C4-2B (cell line): ENCODE measurements around the gene MTURN.
A peak's percentile ranks its signal among the peaks of the same experiment; 100 is the strongest.

ENCODE experiments used
- H3K27ac ChIP-seq: fragments of 450-650 bp; 2 replicates; pipeline ENCODE4 v1.5.1; 2017
- ZFX ChIP-seq: fragments of 450-650 bp; IDR thresholded peaks from 2 replicates; pipeline ENCODE4 v1.6.1; 2017
- TF ChIP-seq, protein P1 (sequence below): fragments of 450-650 bp; conservative IDR thresholded peaks from 2 replicates; pipeline ENCODE4 v1.5.1; 2017; ENCODE audit warnings: mild to moderate bottlenecking

MTURN gene

GRCh38 chr7:30150711-30151110 lies 15.9 kb downstream of the MTURN start:
- TF ChIP-seq ZFX = no peak
- TF ChIP-seq, protein P1, sequence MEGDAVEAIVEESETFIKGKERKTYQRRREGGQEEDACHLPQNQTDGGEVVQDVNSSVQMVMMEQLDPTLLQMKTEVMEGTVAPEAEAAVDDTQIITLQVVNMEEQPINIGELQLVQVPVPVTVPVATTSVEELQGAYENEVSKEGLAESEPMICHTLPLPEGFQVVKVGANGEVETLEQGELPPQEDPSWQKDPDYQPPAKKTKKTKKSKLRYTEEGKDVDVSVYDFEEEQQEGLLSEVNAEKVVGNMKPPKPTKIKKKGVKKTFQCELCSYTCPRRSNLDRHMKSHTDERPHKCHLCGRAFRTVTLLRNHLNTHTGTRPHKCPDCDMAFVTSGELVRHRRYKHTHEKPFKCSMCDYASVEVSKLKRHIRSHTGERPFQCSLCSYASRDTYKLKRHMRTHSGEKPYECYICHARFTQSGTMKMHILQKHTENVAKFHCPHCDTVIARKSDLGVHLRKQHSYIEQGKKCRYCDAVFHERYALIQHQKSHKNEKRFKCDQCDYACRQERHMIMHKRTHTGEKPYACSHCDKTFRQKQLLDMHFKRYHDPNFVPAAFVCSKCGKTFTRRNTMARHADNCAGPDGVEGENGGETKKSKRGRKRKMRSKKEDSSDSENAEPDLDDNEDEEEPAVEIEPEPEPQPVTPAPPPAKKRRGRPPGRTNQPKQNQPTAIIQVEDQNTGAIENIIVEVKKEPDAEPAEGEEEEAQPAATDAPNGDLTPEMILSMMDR = no peak
- H3K27ac ChIP-seq = no peak overlapping the region

DNA sequence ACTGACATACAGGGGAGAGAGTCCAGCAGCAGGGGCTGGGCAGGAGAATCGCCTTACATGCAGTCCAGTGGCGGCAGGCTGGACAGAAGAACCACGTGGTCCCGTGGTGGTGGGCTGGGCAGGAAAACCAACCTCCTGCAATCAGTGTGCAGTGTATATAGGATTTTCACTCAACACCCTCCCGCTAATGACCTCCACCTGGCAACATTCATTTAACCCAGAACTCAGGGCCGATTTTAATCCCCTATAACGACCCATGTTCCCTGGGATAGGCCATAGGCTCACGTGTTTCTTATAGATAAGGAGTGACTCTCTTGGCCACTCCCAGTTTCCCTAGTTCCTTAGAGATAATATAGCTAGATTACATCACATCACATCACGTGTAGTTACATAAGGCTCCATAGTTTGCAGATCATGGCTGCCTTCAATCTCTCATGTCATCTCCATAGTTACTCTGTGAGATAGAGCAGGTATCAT lies 19.4 kb downstream of the MTURN start:
- no peak for TF ChIP-seq ZFX
- TF ChIP-seq, protein P1 = no peak
- H3K27ac ChIP-seq = no peak overlapping the region

- no peak overlapping the region for H3K27ac ChIP-seq
- no peak for TF ChIP-seq ZFX
- TF ChIP-seq, protein P1 = no peak
Observed at GRCh38 chr7:30155481-30155880, 20.7 kb downstream of the MTURN start.

DNA sequence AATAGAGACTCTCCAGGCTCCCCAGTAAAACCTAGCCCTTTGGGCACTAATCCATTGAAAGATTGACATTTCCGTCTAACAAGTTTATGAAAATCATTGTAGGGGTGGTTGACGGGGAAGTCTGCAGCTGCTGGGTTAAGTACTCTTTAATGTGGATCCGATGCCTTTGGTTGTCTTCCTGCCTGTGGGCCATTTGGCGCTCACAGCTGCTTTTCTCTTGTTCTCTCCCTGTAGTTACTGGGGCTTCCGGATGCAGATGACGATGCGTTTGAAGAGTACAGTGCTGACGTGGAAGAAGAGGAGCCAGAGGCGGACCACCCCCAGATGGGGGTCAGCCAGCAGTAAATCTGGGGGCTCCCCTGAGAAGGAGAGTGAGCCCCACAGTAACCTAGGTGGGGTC lies 22.4 kb downstream of the MTURN start:
- H3K27ac ChIP-seq = no peak overlapping the region
- no peak for TF ChIP-seq ZFX
- TF ChIP-seq, protein P1 = no peak

GRCh38 chr7:30159163-30159562 lies 24.4 kb downstream of the MTURN start:
- TF ChIP-seq, protein P1 = no peak
- TF ChIP-seq ZFX = no peak
- no peak overlapping the region for H3K27ac ChIP-seq

GRCh38 chr7:30159698-30160143 lies 24.9 kb downstream of the MTURN start:
- H3K27ac ChIP-seq = no peak overlapping the region
- TF ChIP-seq, protein P1 = peak; percentile 55
- no peak for TF ChIP-seq ZFX

DNA sequence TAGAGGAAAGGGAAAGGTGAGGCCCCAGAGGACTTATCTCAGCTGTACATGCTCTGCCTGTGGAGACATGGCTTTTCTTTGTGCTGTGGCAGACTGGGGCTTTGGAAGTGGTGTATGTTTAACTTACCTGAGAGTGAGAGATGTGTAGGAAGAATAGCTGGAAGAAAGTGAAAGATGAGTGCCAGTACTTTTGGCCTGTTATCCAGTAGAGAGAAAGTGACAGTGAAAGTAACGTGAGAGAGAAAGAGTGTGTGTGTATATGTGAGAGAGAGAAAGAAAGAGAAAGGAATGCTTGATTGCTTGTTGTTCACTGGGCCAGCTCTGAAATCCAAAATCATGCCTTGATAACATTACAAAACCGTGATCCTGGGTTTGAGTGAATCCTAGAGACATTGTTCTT lies 25.5 kb downstream of the MTURN start:
- TF ChIP-seq, protein P1 = no peak
- no peak for TF ChIP-seq ZFX
- no peak overlapping the region for H3K27ac ChIP-seq
